ENCODE results near the gene CXorf38. TPM values are rescaled to one million over a fixed set of nuclear protein-coding genes. Genes with fewer than 3 reads are reported as not detected.
A peak's percentile ranks its signal among the peaks of the same experiment; 100 is the strongest.

Gene CXorf38
- polyA plus RNA-seq (2013, experiment 1 of 2), result 7.3 TPM
- polyA plus RNA-seq (2013, experiment 2 of 2), result 7.7 TPM

GRCh38 chrX:40647307-40648197, at the start of gene CXorf38:
Gene CXorf38 (minus strand): TSS chrX:40647561. CDS start chrX:40647520, 41 bp downstream.
- Histone ChIP-seq H3K9me3 (ENCODE audit: control insufficient read depth, low read length) (no peaks in the 10 kb centered on the region), H3K79me1 (replicated peaks; ENCODE audit: low read length, poor library complexity, severe bottlenecking) (no peaks in the 10 kb centered on the region), H3K14ac (ENCODE audit: low read length in 2 of 2) (no peak within 1 kb of the TSS), H3K4me2 (ENCODE audit: low read length, poor library complexity, severe bottlenecking) (peak within 1 kb of the TSS; percentile 68), H2BK5ac (ENCODE audit: low read depth, low read length, poor library complexity, severe bottlenecking) (no peak within 1 kb of the TSS), H2BK120ac (ENCODE audit: low read depth, low read length) (peak within 1 kb of the TSS; percentile 49), H3K27ac (ENCODE audit: low read length, poor library complexity, severe bottlenecking) (peak within 1 kb of the TSS; percentile 54), H2AFZ (ENCODE audit: low read depth, low read length) (peak within 1 kb of the TSS; percentile 71), H2BK15ac (ENCODE audit: low read depth, poor library complexity, severe bottlenecking) (no peak within 1 kb of the TSS), H4K8ac (ENCODE audit: low read length) (peak within 1 kb of the TSS; percentile 69), H3K18ac (ENCODE audit: low read depth in 1 of 2, low read length in 2 of 2) (peak within 1 kb of the TSS; percentile 21 to 46), H3K9ac (ENCODE audit: low read length) (peak within 1 kb of the TSS; percentile 87), H3K36me3 (ENCODE audit: control insufficient read depth in 1 of 2, insufficient read depth in 2 of 2, low read depth in 1 of 2, low read length in 2 of 2) (peaks cover 3 to 11% of the 10 kb centered on the region in 2 experiments), H3K4me3 (ENCODE audit: insufficient read depth in 1 of 2, low read depth in 1 of 2, low read length in 2 of 2) (peak within 1 kb of the TSS; percentile 85 to 90), H2BK12ac (ENCODE audit: low read length in 2 of 2) (no peak within 1 kb of the TSS), H3K23ac (ENCODE audit: low read length in 2 of 2) (peak within 1 kb of the TSS in 1 of 2 experiments; percentile 87), H3K27me3 (ENCODE audit: control insufficient read depth in 1 of 2, insufficient read depth in 1 of 2, low read length in 2 of 2) (peaks cover 0 to 16% of the 10 kb centered on the region in 2 experiments), H4K91ac (ENCODE audit: low read length) (peak within 1 kb of the TSS; percentile 27), H2AK5ac (ENCODE audit: low read length, severe bottlenecking) (no peak within 1 kb of the TSS), H3K4ac (ENCODE audit: low read depth in 1 of 2, low read length in 2 of 2) (peak within 1 kb of the TSS in 1 of 2 experiments; percentile 47), H3K4me1 (ENCODE audit: control insufficient read depth, insufficient read depth, low read depth, low read length) (peaks cover 4% of the 10 kb centered on the region)
- 6% methylated on average over 38 of the region's 66 CpGs for WGBS
- peak; percentile 80 for DNase-seq

GRCh38 chrX:40694802-40695201, 47.4 kb upstream of the CXorf38 start:
- Histone ChIP-seq H4K91ac (ENCODE audit: low read length) (no peak overlapping the region), H3K27me3 (ENCODE audit: control insufficient read depth in 1 of 2, insufficient read depth in 1 of 2, low read length in 2 of 2) (peaks cover 0 to 9% of the 10 kb centered on the region in 2 experiments), H3K14ac (ENCODE audit: low read length in 2 of 2) (no peak overlapping the region), H3K36me3 (ENCODE audit: control insufficient read depth in 1 of 2, insufficient read depth in 2 of 2, low read depth in 1 of 2, low read length in 2 of 2) (peaks cover 0 to 67% of the 10 kb centered on the region in 2 experiments), H3K9ac (ENCODE audit: low read length) (no peak overlapping the region), H4K8ac (ENCODE audit: low read length) (no peak overlapping the region), H2AK5ac (ENCODE audit: low read length, severe bottlenecking) (no peak overlapping the region), H3K4me3 (ENCODE audit: insufficient read depth in 1 of 2, low read depth in 1 of 2, low read length in 2 of 2) (no peak overlapping the region), H3K23ac (ENCODE audit: low read length in 2 of 2) (no peak overlapping the region), H3K4ac (ENCODE audit: low read depth in 1 of 2, low read length in 2 of 2) (no peak overlapping the region), H2AFZ (ENCODE audit: low read depth, low read length) (no peak overlapping the region), H2BK120ac (ENCODE audit: low read depth, low read length) (no peak overlapping the region), H3K9me3 (ENCODE audit: control insufficient read depth, low read length) (peaks cover 5% of the 10 kb centered on the region), H2BK5ac (ENCODE audit: low read depth, low read length, poor library complexity, severe bottlenecking) (no peak overlapping the region), H2BK15ac (ENCODE audit: low read depth, poor library complexity, severe bottlenecking) (no peak overlapping the region), H3K18ac (ENCODE audit: low read depth in 1 of 2, low read length in 2 of 2) (no peak overlapping the region), H3K4me2 (ENCODE audit: low read length, poor library complexity, severe bottlenecking) (no peak overlapping the region), H2BK12ac (ENCODE audit: low read length in 2 of 2) (no peak overlapping the region), H3K27ac (ENCODE audit: low read length, poor library complexity, severe bottlenecking) (no peak overlapping the region), H3K79me1 (replicated peaks; ENCODE audit: low read length, poor library complexity, severe bottlenecking) (no peaks in the 10 kb centered on the region), H3K4me1 (ENCODE audit: control insufficient read depth, insufficient read depth, low read depth, low read length) (no peaks in the 10 kb centered on the region)
- WGBS, result 83% methylated on average over 1 of the region's 1 CpG
- no peak for DNase-seq

- Histone ChIP-seq H3K23ac (ENCODE audit: low read length in 2 of 2) (no peak overlapping the region), H2BK120ac (ENCODE audit: low read depth, low read length) (no peak overlapping the region), H2BK12ac (ENCODE audit: low read length in 2 of 2) (no peak overlapping the region), H2AFZ (ENCODE audit: low read depth, low read length) (no peak overlapping the region), H3K9ac (ENCODE audit: low read length) (no peak overlapping the region), H3K14ac (ENCODE audit: low read length in 2 of 2) (no peak overlapping the region), H3K18ac (ENCODE audit: low read depth in 1 of 2, low read length in 2 of 2) (no peak overlapping the region), H3K27ac (ENCODE audit: low read length, poor library complexity, severe bottlenecking) (no peak overlapping the region), H3K4me3 (ENCODE audit: insufficient read depth in 1 of 2, low read depth in 1 of 2, low read length in 2 of 2) (no peak overlapping the region), H3K4ac (ENCODE audit: low read depth in 1 of 2, low read length in 2 of 2) (no peak overlapping the region), H3K9me3 (ENCODE audit: control insufficient read depth, low read length) (no peaks in the 10 kb centered on the region), H2BK15ac (ENCODE audit: low read depth, poor library complexity, severe bottlenecking) (no peak overlapping the region), H3K27me3 (ENCODE audit: control insufficient read depth in 1 of 2, insufficient read depth in 1 of 2, low read length in 2 of 2) (peaks cover 0 to 19% of the 10 kb centered on the region in 2 experiments), H3K36me3 (ENCODE audit: control insufficient read depth in 1 of 2, insufficient read depth in 2 of 2, low read depth in 1 of 2, low read length in 2 of 2) (peaks cover 3 to 54% of the 10 kb centered on the region in 2 experiments), H3K4me2 (ENCODE audit: low read length, poor library complexity, severe bottlenecking) (no peak overlapping the region), H4K8ac (ENCODE audit: low read length) (no peak overlapping the region), H2BK5ac (ENCODE audit: low read depth, low read length, poor library complexity, severe bottlenecking) (no peak overlapping the region), H2AK5ac (ENCODE audit: low read length, severe bottlenecking) (no peak overlapping the region), H3K4me1 (ENCODE audit: control insufficient read depth, insufficient read depth, low read depth, low read length) (peaks cover 1% of the 10 kb centered on the region), H3K79me1 (replicated peaks; ENCODE audit: low read length, poor library complexity, severe bottlenecking) (no peaks in the 10 kb centered on the region), H4K91ac (ENCODE audit: low read length) (no peak overlapping the region)
- no peak for DNase-seq
Measured at GRCh38 chrX:40688929-40689328, 41.6 kb upstream of the CXorf38 start.

- Histone ChIP-seq H3K4me2 (ENCODE audit: low read length, poor library complexity, severe bottlenecking) (no peak overlapping the region), H2BK120ac (ENCODE audit: low read depth, low read length) (no peak overlapping the region), H3K14ac (ENCODE audit: low read length in 2 of 2) (no peak overlapping the region), H3K4me3 (ENCODE audit: insufficient read depth in 1 of 2, low read depth in 1 of 2, low read length in 2 of 2) (no peak overlapping the region), H2BK15ac (ENCODE audit: low read depth, poor library complexity, severe bottlenecking) (no peak overlapping the region), H2AK5ac (ENCODE audit: low read length, severe bottlenecking) (no peak overlapping the region), H2BK5ac (ENCODE audit: low read depth, low read length, poor library complexity, severe bottlenecking) (no peak overlapping the region), H3K79me1 (replicated peaks; ENCODE audit: low read length, poor library complexity, severe bottlenecking) (no peaks in the 10 kb centered on the region), H3K27ac (ENCODE audit: low read length, poor library complexity, severe bottlenecking) (no peak overlapping the region), H4K8ac (ENCODE audit: low read length) (no peak overlapping the region), H4K91ac (ENCODE audit: low read length) (no peak overlapping the region), H3K36me3 (ENCODE audit: control insufficient read depth in 1 of 2, insufficient read depth in 2 of 2, low read depth in 1 of 2, low read length in 2 of 2) (peaks cover 3 to 51% of the 10 kb centered on the region in 2 experiments), H2AFZ (ENCODE audit: low read depth, low read length) (no peak overlapping the region), H2BK12ac (ENCODE audit: low read length in 2 of 2) (no peak overlapping the region), H3K4ac (ENCODE audit: low read depth in 1 of 2, low read length in 2 of 2) (no peak overlapping the region), H3K23ac (ENCODE audit: low read length in 2 of 2) (no peak overlapping the region), H3K27me3 (ENCODE audit: control insufficient read depth in 1 of 2, insufficient read depth in 1 of 2, low read length in 2 of 2) (peaks cover 0 to 25% of the 10 kb centered on the region in 2 experiments), H3K9me3 (ENCODE audit: control insufficient read depth, low read length) (no peaks in the 10 kb centered on the region), H3K9ac (ENCODE audit: low read length) (no peak overlapping the region), H3K18ac (ENCODE audit: low read depth in 1 of 2, low read length in 2 of 2) (no peak overlapping the region), H3K4me1 (ENCODE audit: control insufficient read depth, insufficient read depth, low read depth, low read length) (peaks cover 1% of the 10 kb centered on the region)
- DNase-seq, result no peak
- 100% methylated on average over 3 of the region's 3 CpGs for WGBS
Measured at GRCh38 chrX:40687169-40687568, 39.8 kb upstream of the CXorf38 start.
